GM19452 (cell line): ENCODE measurements around the gene SKIDA1.

Experiments
- ATAC-seq: cut with Tn5 transposase; IDR thresholded peaks from one replicate; pipeline ENCODE4 v1.9.1; 2021; ENCODE audit not compliant: unreplicated experiment

SKIDA1 gene

DNA sequence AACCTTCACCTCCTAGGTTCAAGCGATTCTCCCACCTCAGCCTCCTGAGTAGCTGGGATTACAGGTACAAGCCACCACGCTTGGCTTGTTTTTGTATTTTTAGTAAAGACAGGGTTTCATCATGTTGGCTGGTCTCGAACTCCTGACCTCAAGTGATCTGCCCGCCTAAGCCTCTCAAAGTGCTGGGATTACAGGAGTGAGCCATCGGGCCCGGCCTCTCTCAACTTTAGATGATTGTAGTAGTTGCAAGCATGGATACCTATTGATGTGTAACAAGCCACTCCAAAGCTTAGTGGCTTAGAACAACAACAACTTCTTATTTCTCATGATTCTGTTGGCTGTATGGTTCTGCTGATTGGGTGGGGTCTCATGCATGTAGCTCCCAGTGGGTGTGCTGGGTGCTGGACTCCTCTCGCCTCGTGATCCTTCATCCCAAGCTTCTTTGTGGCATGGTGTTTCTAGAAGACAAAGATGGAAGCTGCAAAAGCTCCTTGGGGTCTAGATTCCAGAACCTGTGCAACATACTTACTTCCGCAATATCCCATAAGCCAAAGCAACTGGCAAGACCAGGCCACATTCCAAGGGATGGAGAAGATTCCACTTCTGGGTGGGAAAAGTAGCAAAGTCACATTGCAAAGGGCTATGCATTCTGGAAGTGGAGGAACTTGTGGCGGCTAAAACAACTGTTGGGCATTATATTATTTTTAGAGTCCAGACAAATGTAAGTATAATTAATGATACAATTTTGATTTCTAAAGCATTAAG lies 37.9 kb downstream of the SKIDA1 start:
- no peak for ATAC-seq

DNA sequence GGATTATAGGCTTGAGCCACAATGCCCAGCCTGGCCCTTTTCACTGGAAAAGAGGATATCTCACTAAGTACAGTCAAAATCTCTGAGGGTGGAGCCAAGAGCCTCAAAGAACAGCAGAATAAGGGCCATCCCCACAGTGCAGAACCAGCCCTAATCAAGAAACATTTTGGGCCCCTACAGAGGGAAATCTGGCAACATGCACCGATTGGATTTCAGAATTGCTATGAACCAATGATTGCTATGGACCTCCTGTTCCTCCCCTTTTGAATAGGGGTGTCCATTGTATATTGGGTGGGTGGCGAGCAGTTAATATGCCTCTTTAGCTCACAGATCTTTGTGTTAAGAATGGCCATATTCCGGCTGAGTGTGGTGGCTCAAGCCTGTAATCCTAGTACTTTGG lies 42.7 kb downstream of the SKIDA1 start:
- ATAC-seq = no peak

DNA sequence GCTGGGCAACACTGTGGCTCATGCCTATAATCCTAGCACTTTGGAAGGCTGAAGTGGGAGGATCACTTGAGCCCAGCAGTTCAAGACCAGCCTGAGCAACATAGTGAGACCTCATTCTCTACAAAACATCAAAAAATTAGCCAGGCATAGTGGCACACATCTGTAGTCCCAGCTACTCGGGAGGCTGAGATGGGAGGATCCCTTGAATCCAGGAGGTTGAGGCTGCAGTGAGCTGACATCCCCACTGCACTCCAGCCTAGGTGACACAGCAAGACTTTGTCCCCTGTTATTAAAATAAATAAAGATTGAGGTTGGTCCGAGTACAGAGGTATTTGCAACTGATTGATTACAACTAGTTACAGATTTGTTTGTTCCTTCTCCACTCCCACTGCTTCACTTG lies 44.1 kb downstream of the SKIDA1 start:
- ATAC-seq = no peak

DNA sequence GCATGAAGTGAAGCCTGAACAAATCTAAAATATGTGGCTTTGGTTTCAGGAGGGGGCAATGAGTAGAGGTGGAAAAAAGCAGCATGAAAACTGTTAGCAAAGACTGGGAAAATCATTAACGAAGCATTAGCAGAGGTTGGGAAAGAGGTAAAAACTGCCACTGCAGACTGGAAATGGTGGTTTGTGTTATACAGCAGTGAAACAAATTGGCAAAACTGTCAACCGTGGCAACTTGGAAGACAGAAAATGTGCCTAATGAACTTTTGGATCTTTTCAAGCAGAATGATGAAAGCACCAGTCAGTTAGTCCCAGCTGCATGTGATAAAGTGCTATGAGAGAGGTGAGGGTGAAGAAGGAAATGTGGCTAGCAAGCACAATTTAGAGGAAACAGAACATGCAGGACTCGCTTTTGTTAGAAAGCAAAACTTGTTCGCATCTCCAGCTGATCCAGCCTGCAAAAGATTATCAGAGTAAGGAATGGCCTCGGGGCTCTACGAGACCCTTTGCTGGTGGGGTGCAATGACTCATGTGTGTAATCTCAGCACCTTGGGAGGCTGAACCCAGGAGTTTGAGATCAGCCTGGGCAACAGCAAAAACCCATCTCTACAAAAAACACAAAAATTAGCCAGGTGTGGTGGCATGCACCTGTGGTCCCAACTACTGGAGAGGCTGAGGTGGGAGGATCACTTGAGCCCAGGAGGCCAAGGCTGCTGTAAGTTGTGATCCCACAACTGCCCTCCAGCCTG lies 45.7 kb downstream of the SKIDA1 start:
- no peak for ATAC-seq

DNA sequence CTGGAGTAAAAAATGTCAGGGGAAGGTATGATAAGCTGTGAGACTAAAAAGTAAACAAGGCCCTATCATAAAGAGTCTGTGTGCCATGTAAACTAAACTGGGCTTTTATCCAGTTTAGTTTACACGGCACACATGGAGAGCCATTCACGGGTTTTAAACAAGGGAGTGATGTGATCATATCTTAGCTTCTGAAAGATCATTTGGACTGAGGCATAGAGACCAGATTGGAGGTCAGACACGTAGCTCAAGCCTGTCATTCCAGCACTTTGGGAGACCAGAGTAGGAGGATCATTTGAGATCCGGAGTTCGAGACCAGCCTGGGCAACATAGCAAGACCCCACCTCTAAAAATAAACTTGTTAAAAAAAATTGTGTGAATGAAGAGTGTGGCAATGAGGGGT lies 50.1 kb downstream of the SKIDA1 start:
- ATAC-seq = no peak

DNA sequence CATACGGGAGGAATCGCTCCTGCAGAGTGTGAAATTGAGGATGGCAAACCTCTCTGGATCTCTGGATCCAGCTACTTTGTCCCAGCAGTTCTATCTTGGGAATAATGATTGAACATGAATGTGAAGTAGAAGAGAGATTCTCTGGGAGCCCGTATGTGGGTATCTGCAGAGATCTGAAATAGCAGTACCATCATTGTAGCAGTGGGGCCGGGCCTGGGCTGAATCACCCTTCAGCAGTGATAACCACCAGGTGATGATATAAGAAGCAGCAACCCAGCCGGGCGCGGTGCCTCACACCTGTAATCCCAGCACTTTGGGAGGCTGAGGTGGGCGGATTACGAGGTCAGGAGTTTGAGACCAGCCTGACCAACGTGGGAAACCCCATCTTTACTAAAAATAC lies 51.9 kb downstream of the SKIDA1 start:
- ATAC-seq = no peak

DNA sequence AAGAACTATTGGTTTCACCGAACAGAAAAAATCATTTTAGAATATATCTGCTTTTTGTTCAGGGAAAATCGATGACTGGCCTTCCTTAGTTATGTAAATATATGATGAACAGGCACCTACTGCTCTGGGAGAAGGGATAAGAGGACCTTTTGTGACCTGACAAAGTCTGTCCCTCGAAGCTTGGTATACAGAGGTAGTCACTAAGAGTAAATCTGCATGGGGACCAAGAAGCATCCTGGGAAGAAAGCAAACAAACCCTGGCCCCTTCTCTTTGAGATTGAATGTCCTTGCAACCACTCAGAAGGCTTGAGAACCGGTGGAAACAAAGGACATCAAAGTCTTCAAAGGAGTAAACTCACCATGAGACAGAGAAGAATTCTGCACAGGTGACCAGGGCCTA lies 52.3 kb downstream of the SKIDA1 start:
- no peak for ATAC-seq

DNA sequence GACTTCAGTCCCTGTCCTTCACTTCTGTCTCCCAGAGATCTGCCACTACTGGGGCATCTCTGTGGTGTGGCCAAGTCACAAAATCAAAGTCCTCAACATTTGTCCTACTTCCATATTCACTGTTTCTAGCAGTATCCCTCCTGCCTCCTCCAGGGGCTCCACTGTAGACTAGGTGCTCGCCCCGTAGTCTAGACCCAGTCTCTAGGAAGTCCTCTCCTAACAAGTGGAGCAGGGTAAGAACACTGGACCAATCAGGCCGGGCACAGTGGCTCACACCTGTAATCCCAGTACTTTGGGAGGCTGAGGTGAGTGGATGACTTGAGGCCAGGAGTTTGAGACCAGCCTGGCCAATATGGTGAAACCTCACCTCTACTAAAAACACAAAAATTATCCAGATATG lies 57.4 kb downstream of the SKIDA1 start:
- ATAC-seq = no peak

DNA sequence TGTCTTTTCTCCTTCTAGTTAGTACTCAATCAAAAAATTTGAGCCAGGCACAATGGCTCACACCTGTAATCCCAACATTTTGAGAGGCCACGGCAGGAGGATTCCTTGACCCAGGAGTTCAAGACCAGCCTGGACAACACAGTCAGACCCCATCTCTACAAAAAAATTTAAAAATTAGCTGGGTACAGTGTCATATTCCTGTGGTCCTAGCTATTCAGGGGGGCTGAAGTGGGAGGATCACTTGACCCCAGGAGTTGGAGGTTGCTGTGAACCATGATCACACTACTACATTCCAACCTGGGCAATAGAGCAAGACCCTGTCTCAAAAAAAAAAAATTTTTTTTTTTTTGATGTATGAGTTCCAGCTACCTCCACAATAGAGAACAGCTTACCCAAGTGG lies 57.8 kb downstream of the SKIDA1 start:
- ATAC-seq = no peak

DNA sequence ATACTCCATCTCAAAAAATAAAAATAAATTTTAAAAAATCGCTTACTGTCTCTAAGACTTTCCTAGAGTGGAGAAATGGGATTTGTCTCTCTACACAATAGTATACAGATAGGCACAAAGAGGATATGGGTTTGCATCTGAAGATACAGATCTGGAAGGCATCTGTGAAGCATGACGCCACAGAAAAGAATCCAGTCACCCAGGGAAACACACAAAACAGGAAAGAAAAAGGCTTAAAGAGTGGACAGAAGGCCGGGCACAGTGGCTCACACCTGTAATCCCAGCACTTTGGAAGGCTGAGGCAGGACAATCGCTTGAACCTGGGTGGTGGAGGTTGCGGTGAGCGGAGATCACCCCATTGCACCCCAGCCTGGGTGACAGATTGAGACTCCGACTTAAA lies 61.3 kb downstream of the SKIDA1 start:
- no peak for ATAC-seq
